MM.1S (cell line): Measurements from ENCODE around the gene FAM81B.

Source experiments
- CTCF ChIP-seq: fragments of 300-600 bp; sonication (generic); IDR thresholded peaks from 2 replicates; pipeline ENCODE4 v1.5.1; 2016; ENCODE audit warnings: antibody characterized with exemption, low read length, mixed read lengths
- EZH2 ChIP-seq: fragments of 300-600 bp; sonication (generic); optimal IDR thresholded peaks from 2 replicates; pipeline ENCODE3; 2017; ENCODE audit warnings: low read depth, mild to moderate bottlenecking, antibody characterized with exemption, low read length, mixed read lengths
- EZH2phosphoT487 ChIP-seq: fragments of 300-600 bp; sonication (generic); IDR thresholded peaks from 2 replicates; pipeline ENCODE4 v1.6.1; 2018; ENCODE audit warnings: antibody characterized with exemption, low read length

- TF ChIP-seq CTCF (no peak), EZH2 (no peak), EZH2phosphoT487 (no peak)
These were observed 55.5 kb downstream of the FAM81B start for GRCh38 chr5:95446560-95447221.
